DND-41 (cell line): ENCODE results near the gene SCNN1B.

Experiments used
- ATAC-seq: fragments of 200-7000 bp; cut with Tn5 transposase; 3 replicates; pipeline ENCODE4 v1.9.1; 2021; ENCODE audit warnings: low read depth; ENCODE audit not compliant: insufficient read depth
- DNase-seq: peaks from one replicate; pipeline ENCODE4 v3.0.0-alpha.2; 2020
- H2AFZ ChIP-seq: 2 replicates; pipeline ENCODE4 v1.6.0; 2012; ENCODE audit warnings: low read depth, low read length
- H3K27ac ChIP-seq: 2 replicates; pipeline ENCODE4 v1.5.1; 2012; ENCODE audit warnings: low read length, inconsistent platforms
- H3K27me3 ChIP-seq: fragments of 200-600 bp; sonication (generic); 2 replicates; pipeline ENCODE4 v1.6.0; 2012; ENCODE audit warnings: low read length, mild to moderate bottlenecking, inconsistent platforms; ENCODE audit not compliant: insufficient read depth, poor library complexity
- H3K36me3 ChIP-seq: 2 replicates; pipeline ENCODE4 v1.5.1; 2012; ENCODE audit warnings: low read length, inconsistent platforms; ENCODE audit not compliant: insufficient read depth
- H3K4me1 ChIP-seq: 2 replicates; pipeline ENCODE4 v1.5.1; 2012; ENCODE audit warnings: mild to moderate bottlenecking, low read length; ENCODE audit not compliant: insufficient read depth
- H3K4me2 ChIP-seq: 2 replicates; pipeline ENCODE4 v1.6.0; 2012; ENCODE audit warnings: mild to moderate bottlenecking, moderate library complexity, low read length, inconsistent platforms; ENCODE audit not compliant: insufficient read depth
- H3K4me3 ChIP-seq, 2 experiments: fragments of 200-600 bp in 1 of 2; shearing (Covaris generic) in 1 of 2; 2 replicates each; pipeline ENCODE4 v1.5.1; 2012 to 2016; ENCODE audit warnings: inconsistent platforms in 2 of 2, low read length in 2 of 2, mild to moderate bottlenecking in 2 of 2, low read depth in 1 of 2, moderate library complexity in 1 of 2
- H3K79me2 ChIP-seq: 2 replicates; pipeline ENCODE4 v1.6.0; 2012; ENCODE audit warnings: low read length, inconsistent platforms; ENCODE audit not compliant: insufficient read depth
- H3K9ac ChIP-seq: 2 replicates; pipeline ENCODE4 v1.6.0; 2012; ENCODE audit warnings: low read depth, mild to moderate bottlenecking, inconsistent platforms, low read length, moderate library complexity
- H3K9me3 ChIP-seq: 2 replicates; pipeline ENCODE4 v1.5.1; 2012; ENCODE audit warnings: low read length, moderate library complexity, mild to moderate bottlenecking, inconsistent platforms; ENCODE audit not compliant: insufficient read depth, severe bottlenecking
- H4K20me1 ChIP-seq: 2 replicates; pipeline ENCODE4 v1.6.0; 2012; ENCODE audit warnings: low read length; ENCODE audit not compliant: insufficient read depth
- EZH2 ChIP-seq: IDR thresholded peaks from 3 replicates; pipeline ENCODE4 v1.6.1; 2012; ENCODE audit warnings: borderline replicate concordance, low read depth, mild to moderate bottlenecking, moderate library complexity, low read length, inconsistent platforms; ENCODE audit not compliant: severe bottlenecking
- TF ChIP-seq, protein P1 (sequence below): IDR thresholded peaks from 2 replicates; pipeline ENCODE4 v1.5.1; 2012; ENCODE audit warnings: borderline replicate concordance, low read length, moderate library complexity, mild to moderate bottlenecking; ENCODE audit not compliant: poor library complexity, severe bottlenecking; ENCODE audit errors: extremely low read depth

Gene SCNN1B

DNA sequence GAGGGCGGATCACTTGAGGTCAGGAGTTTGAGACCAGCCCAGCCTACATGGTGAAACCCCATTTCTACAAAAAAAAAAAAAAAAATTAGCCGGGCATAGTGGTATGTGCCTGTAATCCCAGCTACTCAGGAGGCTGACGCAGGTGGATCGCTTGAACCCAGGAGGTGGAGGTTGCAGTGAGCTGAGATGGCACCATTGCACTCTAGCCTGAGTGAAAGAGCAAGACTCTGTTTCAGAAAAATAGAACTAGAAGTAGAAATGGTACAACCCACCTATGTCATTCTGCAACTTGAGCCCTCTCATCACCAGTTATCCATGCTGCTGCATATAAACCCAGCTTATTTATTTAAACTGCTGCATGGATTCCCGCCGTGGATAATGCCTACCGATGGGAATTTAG, 1.6 kb downstream of the SCNN1B start:
- TF ChIP-seq EZH2, result no peak
- TF ChIP-seq, protein P1, sequence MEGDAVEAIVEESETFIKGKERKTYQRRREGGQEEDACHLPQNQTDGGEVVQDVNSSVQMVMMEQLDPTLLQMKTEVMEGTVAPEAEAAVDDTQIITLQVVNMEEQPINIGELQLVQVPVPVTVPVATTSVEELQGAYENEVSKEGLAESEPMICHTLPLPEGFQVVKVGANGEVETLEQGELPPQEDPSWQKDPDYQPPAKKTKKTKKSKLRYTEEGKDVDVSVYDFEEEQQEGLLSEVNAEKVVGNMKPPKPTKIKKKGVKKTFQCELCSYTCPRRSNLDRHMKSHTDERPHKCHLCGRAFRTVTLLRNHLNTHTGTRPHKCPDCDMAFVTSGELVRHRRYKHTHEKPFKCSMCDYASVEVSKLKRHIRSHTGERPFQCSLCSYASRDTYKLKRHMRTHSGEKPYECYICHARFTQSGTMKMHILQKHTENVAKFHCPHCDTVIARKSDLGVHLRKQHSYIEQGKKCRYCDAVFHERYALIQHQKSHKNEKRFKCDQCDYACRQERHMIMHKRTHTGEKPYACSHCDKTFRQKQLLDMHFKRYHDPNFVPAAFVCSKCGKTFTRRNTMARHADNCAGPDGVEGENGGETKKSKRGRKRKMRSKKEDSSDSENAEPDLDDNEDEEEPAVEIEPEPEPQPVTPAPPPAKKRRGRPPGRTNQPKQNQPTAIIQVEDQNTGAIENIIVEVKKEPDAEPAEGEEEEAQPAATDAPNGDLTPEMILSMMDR, result no peak
- Histone ChIP-seq H3K9me3 (no peaks in the 10 kb centered on the region), H3K27me3 (no peaks in the 10 kb centered on the region), H3K4me3 (no peak overlapping the region), H2AFZ (no peak overlapping the region), H3K9ac (no peak overlapping the region), H3K4me1 (no peaks in the 10 kb centered on the region), H3K4me2 (no peak overlapping the region), H3K79me2 (no peaks in the 10 kb centered on the region), H3K27ac (no peak overlapping the region), H4K20me1 (no peaks in the 10 kb centered on the region), H3K36me3 (no peaks in the 10 kb centered on the region)
- DNase-seq (no peak), ATAC-seq (no peak)

DNA sequence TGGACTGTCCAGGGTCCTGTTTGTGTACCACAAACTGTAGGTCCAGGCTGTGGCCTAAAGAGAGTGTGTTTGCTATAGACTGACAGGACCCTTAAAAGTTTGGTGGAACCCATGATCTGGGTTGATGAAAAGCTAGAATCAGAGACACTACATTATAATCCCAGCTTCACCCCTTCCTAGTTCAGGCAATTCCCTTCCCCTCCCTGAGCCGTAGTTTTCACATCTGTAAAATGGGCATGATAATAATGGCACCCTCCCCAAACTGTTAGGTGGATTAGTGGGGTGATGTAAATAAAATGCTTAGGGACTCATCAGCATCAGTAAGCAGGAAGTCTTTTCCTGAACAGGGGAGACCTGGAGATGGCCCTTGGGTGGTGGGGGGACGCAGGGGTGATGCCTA, 2.5 kb downstream of the SCNN1B start:
- TF ChIP-seq EZH2, result no peak
- TF ChIP-seq, protein P1, result no peak
- Histone ChIP-seq H3K9me3 (no peaks in the 10 kb centered on the region), H3K4me1 (no peaks in the 10 kb centered on the region), H4K20me1 (no peaks in the 10 kb centered on the region), H2AFZ (no peak overlapping the region), H3K27ac (no peak overlapping the region), H3K27me3 (no peaks in the 10 kb centered on the region), H3K79me2 (no peaks in the 10 kb centered on the region), H3K4me2 (no peak overlapping the region), H3K36me3 (no peaks in the 10 kb centered on the region), H3K9ac (no peak overlapping the region), H3K4me3 (no peak overlapping the region)
- no peak for ATAC-seq
- DNase-seq, result no peak

DNA sequence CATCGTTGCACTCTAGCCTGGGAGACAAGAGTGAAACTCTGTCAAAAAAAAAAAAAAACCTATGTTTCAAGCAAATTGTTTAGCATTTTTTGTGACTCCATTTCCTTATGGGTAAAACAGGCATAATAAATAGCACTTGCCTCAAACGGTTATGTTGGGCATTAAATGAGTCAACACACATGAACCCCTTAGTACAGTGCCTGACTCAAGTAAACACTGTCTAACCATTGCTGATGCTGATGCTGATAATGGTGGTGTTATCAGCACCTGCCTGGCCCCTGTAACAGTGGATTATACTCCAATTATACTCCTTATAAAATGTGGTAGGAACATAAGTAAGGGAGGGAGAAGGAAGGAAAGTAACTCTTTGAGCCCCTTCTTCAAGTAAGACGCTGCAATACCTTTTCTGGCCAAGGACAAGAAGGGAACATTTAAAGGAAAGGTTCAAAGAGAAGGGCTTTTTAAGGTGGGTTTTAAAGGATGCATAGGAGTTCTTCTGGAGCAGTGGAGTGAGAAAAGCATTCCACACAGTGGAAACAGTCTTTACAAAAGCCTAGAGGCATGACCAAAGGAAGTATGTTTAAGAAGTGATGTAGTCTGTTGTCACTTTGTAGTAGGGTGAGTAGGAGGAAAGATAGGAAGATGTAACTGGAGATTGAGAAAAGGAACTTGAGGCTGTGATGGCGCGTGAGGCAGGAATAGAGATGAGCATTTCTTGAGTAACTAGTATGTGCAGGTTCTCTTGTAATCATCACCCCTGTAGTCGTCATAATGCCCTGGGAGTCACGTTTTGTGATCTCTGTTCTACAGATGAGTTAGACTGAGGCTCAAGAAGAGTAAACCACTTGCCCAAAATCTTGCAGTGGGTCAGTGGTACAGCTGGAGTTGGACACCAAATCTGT, 4.3 kb downstream of the SCNN1B start:
- TF ChIP-seq EZH2, result no peak
- Histone ChIP-seq H3K4me3 (no peak overlapping the region), H3K79me2 (no peaks in the 10 kb centered on the region), H3K4me2 (no peak overlapping the region), H4K20me1 (no peaks in the 10 kb centered on the region), H2AFZ (no peak overlapping the region), H3K4me1 (no peaks in the 10 kb centered on the region), H3K9me3 (no peaks in the 10 kb centered on the region), H3K9ac (no peak overlapping the region), H3K36me3 (no peaks in the 10 kb centered on the region), H3K27me3 (no peaks in the 10 kb centered on the region), H3K27ac (no peak overlapping the region)
- no peak for ATAC-seq
- DNase-seq, result no peak

DNA sequence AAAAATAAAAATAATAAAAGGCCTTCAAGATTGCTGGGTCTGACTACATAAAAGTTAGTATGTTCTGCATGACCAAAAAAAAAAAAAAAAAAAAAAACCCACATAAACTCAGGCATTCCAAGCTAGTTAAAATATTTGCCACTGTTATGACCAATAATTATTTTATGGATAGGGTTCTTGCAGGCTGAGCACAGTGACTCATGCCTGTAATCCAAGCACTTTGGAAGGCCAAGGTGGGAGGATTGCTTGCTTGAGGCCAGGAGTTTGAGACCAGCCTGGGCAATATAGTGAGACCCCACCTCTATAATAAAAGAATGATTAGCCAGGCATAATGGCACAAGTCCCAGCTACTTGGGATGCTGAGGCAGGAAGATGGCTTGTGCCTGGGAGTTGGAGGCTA, 8.1 kb downstream of the SCNN1B start:
- Histone ChIP-seq H3K4me2 (no peak overlapping the region), H4K20me1 (no peaks in the 10 kb centered on the region), H3K79me2 (no peaks in the 10 kb centered on the region), H3K36me3 (no peaks in the 10 kb centered on the region), H3K9ac (no peak overlapping the region), H3K27ac (no peak overlapping the region), H2AFZ (no peak overlapping the region), H3K4me3 (no peak overlapping the region), H3K9me3 (no peaks in the 10 kb centered on the region), H3K4me1 (no peaks in the 10 kb centered on the region), H3K27me3 (no peaks in the 10 kb centered on the region)
- TF ChIP-seq, protein P1, result no peak
- TF ChIP-seq EZH2, result no peak
- ATAC-seq (no peak), DNase-seq (no peak)
